ENCODE data around the gene KCNH2. TPM values are rescaled to one million over a fixed set of nuclear protein-coding genes. Genes with fewer than 3 reads are reported as not detected.

The KCNH2 gene
- total RNA-seq, 1 experiment from 2014 or later = 16.2 TPM

GRCh38 chr7:150954986-150955518, 23.1 kb downstream of the KCNH2 start (continued):
- TF ChIP-seq IRF1 (CRISPR knock-in tag; IDR thresholded peaks at IDR 0.05) (no peak), CREB1 (CRISPR knock-in tag; IDR thresholded peaks at IDR 0.05) (no peak), AFF4 (CRISPR knock-in tag; IDR thresholded peaks at IDR 0.05; ENCODE audit: borderline replicate concordance) (no peak), TEAD1 (CRISPR knock-in tag; IDR thresholded peaks at IDR 0.05) (no peak)

- POLR2A ChIA-PET = no interaction called here
- TF ChIP-seq SMAD4 (CRISPR knock-in tag; IDR thresholded peaks at IDR 0.05) = no peak
- TF ChIP-seq AR (CRISPR knock-in tag; IDR thresholded peaks at IDR 0.05) = no peak
- no peak for TF ChIP-seq ZBTB43 (CRISPR knock-in tag; IDR thresholded peaks at IDR 0.05)
- TF ChIP-seq NFATC4 (CRISPR knock-in tag; IDR thresholded peaks at IDR 0.05) = no peak
- TF ChIP-seq ZMAT4 (CRISPR knock-in tag; IDR thresholded peaks at IDR 0.05) = no peak
- no peak for TF ChIP-seq ZNF232 (CRISPR knock-in tag; IDR thresholded peaks at IDR 0.05)
- no peak for TF ChIP-seq ZNF512 (CRISPR knock-in tag; IDR thresholded peaks at IDR 0.05; ENCODE audit: borderline replicate concordance)
- TF ChIP-seq CBFB (CRISPR knock-in tag; IDR thresholded peaks at IDR 0.05; ENCODE audit: low read depth) = no peak
- TF ChIP-seq ZNF416 (CRISPR knock-in tag; IDR thresholded peaks at IDR 0.05) = no peak
- no peak for TF ChIP-seq CDX4 (CRISPR knock-in tag; IDR thresholded peaks at IDR 0.05; ENCODE audit: borderline replicate concordance)
- TF ChIP-seq USF2 (CRISPR knock-in tag; IDR thresholded peaks at IDR 0.05) = no peak
- TF ChIP-seq RELA (CRISPR knock-in tag; IDR thresholded peaks at IDR 0.05; ENCODE audit: borderline replicate concordance) = no peak
- TF ChIP-seq GTF2I (CRISPR knock-in tag; conservative IDR thresholded peaks at IDR 0.05) = no peak
- TF ChIP-seq IRF2 (CRISPR knock-in tag; IDR thresholded peaks at IDR 0.05; ENCODE audit: borderline replicate concordance, low read depth) = no peak
Observed at GRCh38 chr7:150954201-150954985, 23.7 kb downstream of the KCNH2 start.

More at GRCh38 chr7:150954201-150954985, 23.7 kb downstream of the KCNH2 start:
- DNase-seq (ENCODE audit: low spot score) (no peak), ATAC-seq (no peak)
- no peaks in the 10 kb centered on the region for H3K27me3 Mint-ChIP-seq (ENCODE audit: low read depth)
- H3K4me3 Mint-ChIP-seq = no peak overlapping the region
- no peaks in the 10 kb centered on the region for H3K9me3 Mint-ChIP-seq
- CTCF ChIA-PET = interaction anchor here (1.3 to 3.0 kb wide), 5 partner anchors 9 to 1074 kb away, joined by 3 to 12 read pairs (median 4); no protein-coding TSS in a partner anchor
- H3K27ac Mint-ChIP-seq = no peak overlapping the region
- peaks cover 16% of the 10 kb centered on the region for H3K4me1 Mint-ChIP-seq
- H3K36me3 Mint-ChIP-seq = peaks cover 4% of the 10 kb centered on the region; the same call in 1 of the 2 replicates

All from WTC11 (cell line).